Muscle of leg (tissue), 11 donors: ENCODE results near the gene TACSTD2. TPM values are rescaled to one million over a fixed set of nuclear protein-coding genes. Genes with fewer than 3 reads are reported as not detected.
"Not testable (repeated sequence)": the region's sequence is repeated elsewhere in the genome, so short reads cannot be mapped to it uniquely, and the experiment has no call there.

Experiments used
- DNase-seq: peaks from one replicate; pipeline ENCODE4 v3.0.0; 2013
- H3K27ac ChIP-seq: one replicate; pipeline ENCODE4 v1.5.1; 2013; ENCODE audit warnings: mild to moderate bottlenecking, low read length, control low read depth
- H3K27me3 ChIP-seq: one replicate; pipeline ENCODE4 v1.6.1; 2013; ENCODE audit warnings: low read length; ENCODE audit not compliant: control insufficient read depth, insufficient read depth
- H3K36me3 ChIP-seq: one replicate; pipeline ENCODE4 v1.6.1; 2013; ENCODE audit warnings: low read length; ENCODE audit not compliant: control insufficient read depth, insufficient read depth
- H3K4me1 ChIP-seq: one replicate; pipeline ENCODE4 v1.6.1; 2013; ENCODE audit warnings: low read length; ENCODE audit not compliant: control insufficient read depth, insufficient read depth
- H3K4me3 ChIP-seq: one replicate; pipeline ENCODE4 v1.5.1; 2013; ENCODE audit warnings: low read length, control low read depth
- H3K9me3 ChIP-seq: replicated peaks from 2 replicates; pipeline ENCODE4 v1.6.1; 2013; ENCODE audit warnings: low read depth, low read length; ENCODE audit not compliant: control insufficient read depth
- WGBS: methylation state at CpG from one replicate; pipeline ENCODE4 v1.1.5; 2013; ENCODE audit warnings: missing lambda C conversion rate; ENCODE audit not compliant: insufficient coverage; 5-methylcytosine and 5-hydroxymethylcytosine counted together
- polyA plus RNA-seq, 8 donors: library from polyadenylated mRNA; unstranded; fragments of 120-200 nt; gene quantifications; one replicate each; pipeline versions ENCODE4 v1.2.1 to v1.2.3, GENCODE V29; 2013; ENCODE audit warnings: inconsistent platforms in 1 of 8, low replicate concordance in 1 of 8; ENCODE audit not compliant: insufficient read length in 8 of 8, insufficient read depth in 1 of 8
- total RNA-seq: library from RNA; stranded (reverse); fragments of 120-200 nt; gene quantifications from one replicate; pipeline ENCODE4 v1.2.4, GENCODE V29; 2013

TACSTD2 gene
- total and polyA plus RNA-seq, 9 donors = 0.13 to 6.4 (median 0.24) TPM

DNA sequence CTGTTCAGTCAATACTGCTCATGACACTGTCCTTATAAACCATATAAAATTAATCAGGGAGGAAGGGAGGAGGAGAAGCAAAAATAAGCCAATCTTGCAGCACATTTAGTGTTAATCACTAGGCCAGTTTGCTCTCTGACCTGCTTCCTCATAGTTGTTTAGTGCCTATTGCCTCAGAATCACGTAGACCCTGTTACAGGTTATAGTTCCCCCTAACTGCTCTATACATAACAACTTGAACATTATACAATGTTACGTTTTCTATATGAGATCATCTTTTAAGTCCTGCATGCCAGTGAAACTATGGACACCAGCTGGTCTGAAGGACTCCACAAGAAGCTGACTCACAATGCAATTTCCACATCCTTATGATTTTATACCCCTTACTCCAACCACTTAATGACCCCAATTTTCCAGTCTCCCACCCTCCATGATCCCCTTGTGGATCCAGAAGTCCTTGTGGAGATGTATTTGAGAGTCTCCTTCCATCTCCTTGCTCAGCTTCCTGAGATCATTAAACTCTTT, 34.9 kb upstream of the TACSTD2 start:
- H3K27ac ChIP-seq = no peak overlapping the region
- 80% methylated on average over 2 of the region's 2 CpGs for WGBS
- H3K4me3 ChIP-seq = no peak overlapping the region
- no peaks in the 10 kb centered on the region for H3K9me3 ChIP-seq
- no peak for DNase-seq
- no peaks in the 10 kb centered on the region for H3K27me3 ChIP-seq
- no peaks in the 10 kb centered on the region for H3K4me1 ChIP-seq
- H3K36me3 ChIP-seq = no peaks in the 10 kb centered on the region

DNA sequence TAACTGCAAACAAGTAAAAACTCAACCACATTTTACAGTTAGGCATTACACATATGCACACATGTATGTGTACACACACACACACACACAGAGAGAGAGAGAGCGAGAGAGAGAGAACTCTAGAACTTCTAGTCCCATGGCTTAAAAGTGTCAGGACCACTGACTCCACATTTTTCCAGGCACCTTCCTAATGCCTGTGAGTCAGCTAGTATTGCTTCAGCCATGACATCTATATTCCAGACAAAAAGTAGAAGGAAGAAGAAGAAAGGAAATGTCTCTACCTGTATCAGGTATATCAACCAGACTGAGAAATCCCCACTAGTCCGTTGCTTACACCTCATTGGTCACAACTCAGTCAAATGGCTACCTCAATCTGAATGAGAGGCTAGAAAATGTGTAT, 31.9 kb upstream of the TACSTD2 start:
- no CpG with 5 or more reads among the region's 2 CpGs for WGBS
- DNase-seq = no peak
- Histone ChIP-seq H3K27me3 (no peaks in the 10 kb centered on the region), H3K4me1 (no peaks in the 10 kb centered on the region), H3K9me3 (no peaks in the 10 kb centered on the region), H3K4me3 (no peak overlapping the region), H3K27ac (no peak overlapping the region), H3K36me3 (no peaks in the 10 kb centered on the region)

DNA sequence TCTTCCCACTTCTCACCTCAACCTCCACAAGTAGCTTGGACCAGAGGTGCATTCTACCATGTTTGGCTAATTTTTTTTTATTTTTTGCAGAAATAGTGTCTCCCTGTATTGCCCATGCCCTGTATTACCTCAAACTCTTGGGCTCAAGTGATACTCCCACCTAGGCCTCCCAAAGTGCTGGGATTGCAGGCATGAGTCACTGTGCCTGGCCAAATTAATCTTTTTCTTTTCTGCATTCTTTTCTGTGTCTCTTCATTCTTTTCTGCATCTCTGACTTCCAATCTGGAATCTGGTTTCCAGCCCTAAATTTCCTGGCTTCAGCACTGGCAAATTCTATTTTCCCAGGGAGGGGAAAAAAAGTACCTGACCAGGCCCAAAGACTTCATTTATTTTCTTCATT, 31.2 kb upstream of the TACSTD2 start:
- DNase-seq = no peak
- H3K27ac ChIP-seq = no peak overlapping the region
- H3K4me1 ChIP-seq = no peaks in the 10 kb centered on the region
- no peaks in the 10 kb centered on the region for H3K36me3 ChIP-seq
- H3K27me3 ChIP-seq = no peaks in the 10 kb centered on the region
- no peak overlapping the region for H3K4me3 ChIP-seq
- H3K9me3 ChIP-seq = no peaks in the 10 kb centered on the region

DNA sequence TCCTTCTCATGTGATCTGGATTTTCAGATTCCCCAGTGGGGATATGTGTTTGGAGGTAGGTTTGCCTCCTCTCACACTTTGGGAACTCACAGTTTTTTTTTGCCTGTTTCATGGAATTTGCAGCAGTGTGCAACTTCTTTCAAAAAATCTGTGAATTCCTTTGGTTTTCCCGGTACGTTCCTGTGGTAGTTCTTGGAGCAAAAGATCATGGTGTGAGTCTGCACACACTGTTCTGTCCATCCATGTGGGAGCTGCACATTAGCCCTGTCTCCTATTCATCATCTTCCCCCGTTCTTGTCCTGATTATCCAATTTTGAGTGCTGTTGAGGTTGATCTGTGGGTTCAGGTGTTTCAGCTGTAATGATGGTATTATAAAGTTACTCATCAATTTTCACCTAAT, 30.3 kb upstream of the TACSTD2 start:
- Histone ChIP-seq H3K27me3 (no peaks in the 10 kb centered on the region), H3K9me3 (no peaks in the 10 kb centered on the region), H3K4me1 (no peaks in the 10 kb centered on the region), H3K4me3 (no peak overlapping the region), H3K27ac (no peak overlapping the region), H3K36me3 (no peaks in the 10 kb centered on the region)
- DNase-seq = no peak
- no CpG with 5 or more reads among the region's 3 CpGs for WGBS

DNA sequence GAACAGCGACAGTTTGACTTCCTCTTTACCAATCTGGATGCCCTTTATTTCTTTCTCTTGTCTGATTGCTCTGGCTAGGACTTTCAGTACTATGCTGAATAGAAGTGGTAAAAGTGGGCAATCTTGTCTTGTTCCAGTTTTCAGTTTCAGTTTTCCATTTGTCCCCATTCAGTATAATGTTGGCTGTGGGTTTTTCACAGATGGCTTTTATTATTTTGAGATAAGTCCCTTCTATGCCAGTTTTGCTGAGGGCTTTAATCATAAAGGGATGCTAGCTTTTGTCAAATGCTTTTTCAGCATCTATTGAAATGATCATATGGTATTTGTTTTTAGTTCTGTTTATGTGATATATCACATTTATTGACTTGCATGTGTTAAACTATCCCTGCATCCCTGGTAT, 24.9 kb upstream of the TACSTD2 start:
- H3K9me3 ChIP-seq, H3K4me3 ChIP-seq, H3K36me3 ChIP-seq, H3K27ac ChIP-seq, H3K27me3 ChIP-seq, H3K4me1 ChIP-seq, DNase-seq: not testable (repeated sequence)
- no CpG with 5 or more reads among the region's 1 CpG for WGBS

DNA sequence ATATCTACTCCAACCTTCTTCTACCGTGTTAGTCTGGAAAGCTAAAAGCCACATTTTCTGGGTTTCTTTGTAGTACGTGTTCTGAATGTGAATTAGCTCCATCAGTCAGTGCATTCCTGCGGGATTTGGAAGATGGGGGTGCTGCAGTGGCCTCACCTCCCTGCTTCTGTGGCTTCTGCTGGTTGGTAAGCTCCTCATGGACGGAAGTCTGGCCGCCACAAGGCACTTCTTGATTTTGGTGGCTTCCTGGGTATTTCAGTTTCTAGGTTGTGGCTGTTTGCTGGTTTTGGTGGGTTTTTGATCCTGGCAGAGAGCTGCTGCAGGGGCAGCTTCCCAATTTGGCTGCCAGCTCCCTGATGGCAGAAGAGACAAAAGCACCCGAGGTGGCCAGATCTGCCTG, 20.9 kb upstream of the TACSTD2 start:
- no peaks in the 10 kb centered on the region for H3K36me3 ChIP-seq
- no peak overlapping the region for H3K4me3 ChIP-seq
- peaks cover 3% of the 10 kb centered on the region for H3K4me1 ChIP-seq
- peaks cover 3% of the 10 kb centered on the region for H3K27me3 ChIP-seq
- DNase-seq = no peak
- no peak overlapping the region for H3K27ac ChIP-seq
- 78% methylated on average over 3 of the region's 6 CpGs for WGBS
- H3K9me3 ChIP-seq = no peaks in the 10 kb centered on the region

DNA sequence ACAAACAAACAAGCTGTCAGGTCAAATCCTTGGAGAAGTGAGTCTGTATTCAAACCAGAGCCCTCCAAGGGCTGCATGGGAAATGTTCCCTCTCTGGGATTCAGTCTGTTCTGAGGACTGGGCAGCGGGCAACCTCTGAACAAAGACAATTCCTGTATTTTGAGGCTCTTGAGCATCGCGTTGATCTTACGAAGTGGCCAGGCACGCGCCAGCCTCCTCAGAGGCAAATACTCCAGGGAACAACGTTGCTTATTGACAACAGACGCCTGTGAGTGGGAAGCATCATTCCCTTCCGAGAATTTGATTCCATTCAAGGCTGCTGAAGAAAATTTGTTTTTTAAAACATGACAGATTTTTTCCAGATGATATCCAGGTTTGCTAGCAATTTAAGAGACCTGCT, 20.0 kb upstream of the TACSTD2 start:
- no peak overlapping the region for H3K27ac ChIP-seq
- H3K4me1 ChIP-seq = peaks cover 10% of the 10 kb centered on the region
- H3K27me3 ChIP-seq = peaks cover 3% of the 10 kb centered on the region
- DNase-seq = no peak
- no peaks in the 10 kb centered on the region for H3K9me3 ChIP-seq
- H3K36me3 ChIP-seq = no peaks in the 10 kb centered on the region
- WGBS = 6% methylated on average over 7 of the region's 9 CpGs
- H3K4me3 ChIP-seq = no peak overlapping the region

DNA sequence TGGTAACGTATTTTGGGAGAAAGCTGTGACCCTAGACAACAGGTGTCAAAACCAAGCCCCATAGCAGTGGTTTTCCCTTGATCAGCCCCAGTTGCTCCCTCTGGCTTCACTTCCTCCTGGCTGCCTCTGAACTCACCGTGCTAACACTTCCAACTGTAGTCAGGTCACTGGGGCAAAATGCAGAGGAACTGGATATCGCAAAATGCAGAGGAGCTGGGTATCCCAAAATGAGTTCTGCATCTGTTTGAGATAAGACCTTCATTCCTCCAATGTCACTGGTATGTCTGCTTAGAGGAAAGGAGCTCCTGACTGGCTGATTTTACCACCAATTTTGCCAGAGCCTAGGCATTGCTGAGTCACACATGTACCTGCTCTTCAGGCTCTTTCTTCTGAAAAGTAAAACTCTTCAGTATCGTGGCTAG, 19.6 kb upstream of the TACSTD2 start:
- WGBS = 40% methylated on average over 2 of the region's 4 CpGs
- no peak for DNase-seq
- no peak overlapping the region for H3K4me3 ChIP-seq
- peaks cover 14% of the 10 kb centered on the region for H3K4me1 ChIP-seq
- no peak overlapping the region for H3K27ac ChIP-seq
- H3K36me3 ChIP-seq = no peaks in the 10 kb centered on the region
- no peaks in the 10 kb centered on the region for H3K9me3 ChIP-seq
- peaks cover 3% of the 10 kb centered on the region for H3K27me3 ChIP-seq

DNA sequence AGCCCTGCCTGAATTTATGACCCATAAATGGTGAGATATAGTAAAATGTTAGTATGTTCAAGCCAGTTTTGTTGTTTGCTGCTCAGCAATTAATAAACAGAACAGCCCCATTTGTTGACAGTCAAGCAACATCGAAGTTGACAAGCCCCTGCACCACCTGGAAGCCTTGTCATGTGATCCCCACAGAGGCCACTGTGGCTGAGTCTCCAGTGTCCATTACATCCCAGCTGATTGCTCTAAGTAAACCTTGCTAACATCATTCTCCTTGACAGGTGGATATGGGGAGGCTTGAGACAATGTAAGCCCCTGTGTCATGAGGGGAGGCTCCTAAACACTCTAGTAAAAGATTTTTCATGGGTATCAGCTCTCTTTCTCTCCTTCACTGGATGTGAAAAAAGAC, 17.5 kb upstream of the TACSTD2 start:
- DNase-seq = no peak
- no peak overlapping the region for H3K27ac ChIP-seq
- H3K27me3 ChIP-seq = peaks cover 3% of the 10 kb centered on the region
- H3K9me3 ChIP-seq = no peaks in the 10 kb centered on the region
- no CpG with 5 or more reads among the region's 1 CpG for WGBS
- H3K4me3 ChIP-seq = no peak overlapping the region
- peaks cover 18% of the 10 kb centered on the region for H3K4me1 ChIP-seq
- H3K36me3 ChIP-seq = no peaks in the 10 kb centered on the region

DNA sequence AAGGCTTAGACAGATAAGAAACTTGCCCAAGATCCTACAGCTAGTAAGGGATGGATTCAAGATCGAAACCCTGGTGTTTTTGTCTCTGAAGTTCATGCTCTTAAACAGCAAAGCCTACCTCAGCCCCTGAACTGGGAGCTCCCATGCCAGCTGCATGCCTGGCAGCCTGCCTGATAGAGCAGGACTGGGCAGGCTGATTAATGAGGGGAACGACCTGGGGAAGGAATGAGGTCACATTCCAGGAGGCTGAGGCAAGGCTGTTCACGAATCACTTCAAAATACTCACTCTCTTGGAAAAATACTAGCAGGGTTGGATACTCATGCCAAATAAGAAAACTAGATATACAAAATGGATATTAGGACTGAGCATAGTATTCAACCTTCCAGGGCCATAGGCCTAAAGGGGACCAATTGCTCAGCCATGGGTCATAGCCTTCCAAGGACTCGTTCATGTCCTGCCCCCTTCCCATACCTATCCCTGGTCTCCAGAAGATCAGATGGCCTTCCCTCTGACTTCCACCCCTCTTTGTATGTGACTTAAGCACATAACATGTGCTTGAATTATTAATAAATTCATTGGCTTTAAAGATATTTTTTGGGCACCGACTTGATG, 15.6 kb upstream of the TACSTD2 start:
- WGBS = 80% methylated on average over 1 of the region's 5 CpGs
- peak; percentile 53 for DNase-seq
- Histone ChIP-seq H3K9me3 (no peaks in the 10 kb centered on the region), H3K36me3 (no peaks in the 10 kb centered on the region), H3K4me1 (peaks cover 18% of the 10 kb centered on the region), H3K4me3 (no peak overlapping the region), H3K27ac (peak overlapping the region; percentile 13), H3K27me3 (peaks cover 2% of the 10 kb centered on the region)

DNA sequence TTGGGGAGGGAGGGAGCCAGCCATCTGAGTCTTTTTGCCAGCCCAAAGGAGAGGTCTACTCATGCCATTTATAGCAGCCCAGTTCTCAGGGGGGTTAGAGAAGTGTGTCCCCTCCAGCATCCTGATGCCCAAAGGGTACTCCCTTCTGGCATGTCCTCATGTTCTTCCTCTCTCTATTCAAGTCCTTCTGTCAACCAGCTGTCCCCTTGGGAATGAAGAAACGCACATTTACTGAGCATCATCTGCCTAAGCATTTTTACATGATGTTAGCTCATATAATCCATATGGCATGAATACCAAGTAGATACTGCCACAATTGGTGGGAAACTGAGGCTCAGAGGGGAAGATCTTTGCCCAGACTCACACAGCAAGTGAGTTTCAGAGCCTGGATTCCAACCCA, 14.8 kb upstream of the TACSTD2 start:
- H3K27me3 ChIP-seq = peaks cover 2% of the 10 kb centered on the region
- H3K27ac ChIP-seq = no peak overlapping the region
- no peak for DNase-seq
- no peaks in the 10 kb centered on the region for H3K36me3 ChIP-seq
- H3K4me3 ChIP-seq = no peak overlapping the region
- no CpG with 5 or more reads among the region's 1 CpG for WGBS
- peaks cover 16% of the 10 kb centered on the region for H3K4me1 ChIP-seq
- H3K9me3 ChIP-seq = no peaks in the 10 kb centered on the region
